GM23338 (cell line): Measurements from ENCODE around the gene AMIGO1. TPM values are rescaled to one million over a fixed set of nuclear protein-coding genes. Genes with fewer than 3 reads are reported as not detected.

Experiments
- ATAC-seq: fragments of 200-7000 bp; cut with Tn5 transposase; 3 replicates; pipeline ENCODE4 v1.9.1; 2020
- DNase-seq: peaks from one replicate; pipeline ENCODE4 v3.0.0-alpha.2; 2015; ENCODE audit warnings: low spot score
- H2AFZ ChIP-seq: fragments of 200-600 bp; sonication (generic); 2 replicates; pipeline ENCODE4 v1.8.0; 2016; ENCODE audit warnings: antibody characterized with exemption, mild to moderate bottlenecking, moderate library complexity
- H3F3A ChIP-seq: fragments of 200-600 bp; sonication (generic); replicated peaks from 2 replicates; pipeline ENCODE4 v1.8.0; 2017; ENCODE audit warnings: antibody characterized with exemption, mixed run types, low read depth
- H3K27ac ChIP-seq: fragments of 200-600 bp; sonication (generic); 2 replicates; pipeline ENCODE4 v1.6.1; 2016; ENCODE audit warnings: low read depth
- H3K27me3 ChIP-seq: fragments of 200-600 bp; sonication (generic); 2 replicates; pipeline ENCODE4 v1.8.0; 2016; ENCODE audit warnings: mild to moderate bottlenecking, mixed run types, moderate library complexity; ENCODE audit not compliant: insufficient read depth
- H3K36me3 ChIP-seq: fragments of 200-600 bp; sonication (generic); 2 replicates; pipeline ENCODE4 v1.8.0; 2016; ENCODE audit warnings: mild to moderate bottlenecking; ENCODE audit not compliant: insufficient read depth
- H3K4me1 ChIP-seq: fragments of 200-600 bp; sonication (generic); 2 replicates; pipeline ENCODE4 v1.8.0; 2016; ENCODE audit warnings: mild to moderate bottlenecking, moderate library complexity; ENCODE audit not compliant: insufficient read depth
- H3K4me2 ChIP-seq: fragments of 200-600 bp; sonication (generic); 2 replicates; pipeline ENCODE4 v1.7.1; 2017; ENCODE audit warnings: mixed run types
- H3K4me3 ChIP-seq: fragments of 200-600 bp; sonication (generic); 2 replicates; pipeline ENCODE4 v1.6.1; 2016; ENCODE audit warnings: mixed run types
- H3K79me2 ChIP-seq: fragments of 200-600 bp; sonication (generic); replicated peaks from 2 replicates; pipeline ENCODE4 v1.8.0; 2017; ENCODE audit warnings: mild to moderate bottlenecking; ENCODE audit not compliant: insufficient read depth
- H3K9me2 ChIP-seq: fragments of 200-600 bp; sonication (generic); 2 replicates; pipeline ENCODE4 v1.8.0; 2017; ENCODE audit not compliant: insufficient read depth
- H4K20me1 ChIP-seq: fragments of 200-600 bp; sonication (generic); replicated peaks from 2 replicates; pipeline ENCODE4 v1.8.0; 2017; ENCODE audit warnings: mild to moderate bottlenecking; ENCODE audit not compliant: insufficient read depth
- H3K27ac Mint-ChIP-seq: 2 replicates; pipeline ENCODE4 v1.8.0; 2020; ENCODE audit warnings: inconsistent platforms, mild to moderate bottlenecking, moderate library complexity, mixed read lengths
- H3K27me3 Mint-ChIP-seq: 3 replicates; pipeline ENCODE4 v1.8.0; 2022; ENCODE audit warnings: low read depth, mild to moderate bottlenecking, moderate library complexity, mixed read lengths, inconsistent platforms; ENCODE audit not compliant: insufficient read depth, poor library complexity
- H3K36me3 Mint-ChIP-seq: 3 replicates; pipeline ENCODE4 v1.8.0; 2021; ENCODE audit warnings: low read depth, mild to moderate bottlenecking, inconsistent platforms, moderate library complexity, mixed read lengths
- H3K4me1 Mint-ChIP-seq: 3 replicates; pipeline ENCODE4 v1.8.0; 2020; ENCODE audit warnings: mild to moderate bottlenecking, inconsistent platforms, mixed read lengths
- H3K4me3 Mint-ChIP-seq: 3 replicates; pipeline ENCODE4 v1.8.0; 2021; ENCODE audit warnings: moderate library complexity, mild to moderate bottlenecking, inconsistent platforms, mixed read lengths
- H3K9me3 Mint-ChIP-seq: 3 replicates; pipeline ENCODE4 v1.8.0; 2020; ENCODE audit warnings: moderate library complexity, mild to moderate bottlenecking, inconsistent platforms, mixed read lengths
- CREB1 ChIP-seq: fragments of 250-450 bp; sonication (Bioruptor Pico); IDR thresholded peaks from 2 replicates; pipeline ENCODE4 v1.5.0; 2020; ENCODE audit warnings: low read depth, mild to moderate bottlenecking, moderate library complexity
- EZH2 ChIP-seq: fragments of 200-600 bp; sonication (generic); IDR thresholded peaks from one replicate; pipeline ENCODE4 v1.8.0; 2017; ENCODE audit warnings: antibody characterized with exemption, mild to moderate bottlenecking, low read depth; ENCODE audit not compliant: unreplicated experiment
- EZH2phosphoT487 ChIP-seq: fragments of 200-600 bp; sonication (generic); IDR thresholded peaks from one replicate; pipeline ENCODE4 v1.8.1; 2018; ENCODE audit warnings: antibody characterized with exemption; ENCODE audit not compliant: unreplicated experiment
- JUNB ChIP-seq: IDR thresholded peaks from one replicate; pipeline ENCODE4 v1.6.1; 2016; ENCODE audit warnings: antibody characterized with exemption; ENCODE audit not compliant: unreplicated experiment
- NANOG ChIP-seq: IDR thresholded peaks from 2 replicates; pipeline ENCODE4 v1.6.1; 2016; ENCODE audit warnings: antibody characterized with exemption, borderline replicate concordance
- POLR2AphosphoS5 ChIP-seq: IDR thresholded peaks from 2 replicates; pipeline ENCODE4 v1.6.1; 2016; ENCODE audit warnings: antibody characterized with exemption, low read depth
- REST ChIP-seq: IDR thresholded peaks from one replicate; pipeline ENCODE4 v1.6.1; 2018; ENCODE audit warnings: antibody characterized with exemption; ENCODE audit not compliant: unreplicated experiment
- STAT1 ChIP-seq: IDR thresholded peaks from one replicate; pipeline ENCODE4 v1.6.1; 2016; ENCODE audit warnings: antibody characterized with exemption; ENCODE audit not compliant: unreplicated experiment
- ZNF114 ChIP-seq: fragments of 250-450 bp; sonication (Bioruptor Pico); IDR thresholded peaks from 2 replicates; pipeline ENCODE4 v1.5.0; 2020; ENCODE audit warnings: mild to moderate bottlenecking, moderate library complexity
- ZNF331 ChIP-seq: fragments of 250-450 bp; sonication (Bioruptor Pico); IDR thresholded peaks from 2 replicates; pipeline ENCODE4 v1.5.0; 2020; ENCODE audit warnings: low read depth, mild to moderate bottlenecking, moderate library complexity
- ZNF462 ChIP-seq: fragments of 250-450 bp; sonication (Bioruptor Pico); IDR thresholded peaks from 2 replicates; pipeline ENCODE4 v1.5.0; 2020; ENCODE audit warnings: mild to moderate bottlenecking, moderate library complexity
- polyA plus RNA-seq: library from polyadenylated mRNA; unstranded; fragments of >200 nt; fragmentation: Nextera tagmentation; extraction: Ambion mirVana; gene quantifications from 2 replicates; pipeline ENCODE4 v1.2.1, GENCODE V29; 2016
- total RNA-seq: library from RNA; depleted of rRNA; stranded (reverse); fragments of >200 nt; shearing (Covaris generic); gene quantifications from 2 replicates; pipeline ENCODE4 v1.2.3, GENCODE V29; 2014
- TF ChIP-seq, protein P1 (sequence below): IDR thresholded peaks from 2 replicates; pipeline ENCODE4 v1.6.1; 2016; ENCODE audit warnings: antibody characterized with exemption
- TF ChIP-seq, protein P2 (sequence below), 2 experiments: fragments of 200-600 bp in 1 of 2; sonication (generic) in 1 of 2; conservative IDR thresholded peaks; 2 replicates each; pipeline versions ENCODE4 v1.5.1 to v1.6.1; 2016 to 2017; ENCODE audit warnings: antibody characterized with exemption in 2 of 2, low read depth in 2 of 2, mild to moderate bottlenecking in 2 of 2, moderate library complexity in 1 of 2

Gene AMIGO1
- total and polyA plus RNA-seq, 2 experiments from 2014 or later = 0.53 to 3.8 TPM

DNA sequence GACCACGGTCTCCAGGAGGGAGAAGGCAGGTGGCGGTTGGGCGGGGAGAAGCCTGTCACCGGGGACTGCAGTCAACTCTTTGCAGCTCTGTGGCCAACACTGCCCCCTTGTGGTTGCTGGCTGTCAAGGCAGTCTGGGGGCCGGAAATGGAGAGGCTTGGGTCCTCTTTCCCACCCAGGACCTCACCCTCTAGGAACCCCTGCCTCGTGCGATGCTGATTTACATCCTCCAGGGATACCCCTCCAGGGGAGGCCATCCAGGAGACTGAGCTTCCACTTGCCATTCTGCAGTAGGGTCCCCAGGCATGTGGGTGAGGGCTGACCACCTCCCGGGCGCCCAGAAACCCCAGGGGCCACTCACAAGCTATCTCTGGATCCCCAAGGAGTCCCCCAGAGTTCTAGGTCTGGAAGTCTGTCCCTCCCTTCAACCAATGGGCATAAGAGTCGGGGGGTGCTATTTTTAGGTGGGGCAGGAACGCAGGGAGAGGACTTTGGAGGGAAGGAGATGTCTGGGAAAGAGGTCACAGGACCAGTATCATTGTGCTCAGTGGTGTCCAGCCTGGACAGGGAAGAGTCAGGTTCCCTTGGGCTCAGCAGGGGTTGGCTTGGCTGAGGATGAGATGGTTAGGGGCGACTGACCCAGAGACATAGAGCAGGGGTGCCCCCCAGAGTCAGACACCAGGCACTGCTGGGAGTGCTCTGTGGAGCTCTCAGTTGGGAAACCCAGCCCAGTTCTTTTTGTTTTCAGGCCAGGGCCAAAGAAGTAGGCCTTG lies 23.0 kb upstream of the AMIGO1 start:
- H3K4me3 ChIP-seq = peak overlapping the region; percentile 43; the same call in 1 of the 2 replicates
- peak; percentile 93 for DNase-seq
- H3K36me3 ChIP-seq = no peaks in the 10 kb centered on the region
- ATAC-seq = peak; percentile 90
- H3K4me1 ChIP-seq = peaks cover 4% of the 10 kb centered on the region; the same call in 1 of the 2 replicates
- peak overlapping the region; percentile 83 for H3K27ac Mint-ChIP-seq
- H3K9me2 ChIP-seq = no peaks in the 10 kb centered on the region
- no peaks in the 10 kb centered on the region for H4K20me1 ChIP-seq
- H3K4me1 Mint-ChIP-seq = peaks cover 12% of the 10 kb centered on the region; the same call in 2 of the 3 replicates
- no peaks in the 10 kb centered on the region for H3K36me3 Mint-ChIP-seq
- H3K27me3 Mint-ChIP-seq = peaks cover 13% of the 10 kb centered on the region
- no peaks in the 10 kb centered on the region for H3K79me2 ChIP-seq
- TF ChIP-seq JUNB (no peak), EZH2 (no peak), ZNF331 (CRISPR knock-in tag) (no peak), ZNF114 (CRISPR knock-in tag) (no peak), STAT1 (no peak), ZNF462 (peak; percentile 52; the same call in 1 of the 2 replicates), REST (no peak), NANOG (no peak), POLR2AphosphoS5 (0 out of 2 replicates have a peak, but pooled peaks have one; percentile 20), CREB1 (CRISPR knock-in tag) (no peak), EZH2phosphoT487 (no peak)
- TF ChIP-seq, protein P1, sequence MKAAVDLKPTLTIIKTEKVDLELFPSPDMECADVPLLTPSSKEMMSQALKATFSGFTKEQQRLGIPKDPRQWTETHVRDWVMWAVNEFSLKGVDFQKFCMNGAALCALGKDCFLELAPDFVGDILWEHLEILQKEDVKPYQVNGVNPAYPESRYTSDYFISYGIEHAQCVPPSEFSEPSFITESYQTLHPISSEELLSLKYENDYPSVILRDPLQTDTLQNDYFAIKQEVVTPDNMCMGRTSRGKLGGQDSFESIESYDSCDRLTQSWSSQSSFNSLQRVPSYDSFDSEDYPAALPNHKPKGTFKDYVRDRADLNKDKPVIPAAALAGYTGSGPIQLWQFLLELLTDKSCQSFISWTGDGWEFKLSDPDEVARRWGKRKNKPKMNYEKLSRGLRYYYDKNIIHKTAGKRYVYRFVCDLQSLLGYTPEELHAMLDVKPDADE = 0 out of 2 replicates have a peak, but pooled peaks have one; percentile 32
- TF ChIP-seq, protein P2, sequence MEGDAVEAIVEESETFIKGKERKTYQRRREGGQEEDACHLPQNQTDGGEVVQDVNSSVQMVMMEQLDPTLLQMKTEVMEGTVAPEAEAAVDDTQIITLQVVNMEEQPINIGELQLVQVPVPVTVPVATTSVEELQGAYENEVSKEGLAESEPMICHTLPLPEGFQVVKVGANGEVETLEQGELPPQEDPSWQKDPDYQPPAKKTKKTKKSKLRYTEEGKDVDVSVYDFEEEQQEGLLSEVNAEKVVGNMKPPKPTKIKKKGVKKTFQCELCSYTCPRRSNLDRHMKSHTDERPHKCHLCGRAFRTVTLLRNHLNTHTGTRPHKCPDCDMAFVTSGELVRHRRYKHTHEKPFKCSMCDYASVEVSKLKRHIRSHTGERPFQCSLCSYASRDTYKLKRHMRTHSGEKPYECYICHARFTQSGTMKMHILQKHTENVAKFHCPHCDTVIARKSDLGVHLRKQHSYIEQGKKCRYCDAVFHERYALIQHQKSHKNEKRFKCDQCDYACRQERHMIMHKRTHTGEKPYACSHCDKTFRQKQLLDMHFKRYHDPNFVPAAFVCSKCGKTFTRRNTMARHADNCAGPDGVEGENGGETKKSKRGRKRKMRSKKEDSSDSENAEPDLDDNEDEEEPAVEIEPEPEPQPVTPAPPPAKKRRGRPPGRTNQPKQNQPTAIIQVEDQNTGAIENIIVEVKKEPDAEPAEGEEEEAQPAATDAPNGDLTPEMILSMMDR (conservative IDR thresholded peaks at IDR 0.05; ENCODE audit: low read depth in 2 of 2) = peak; percentile 75 to 97
- H2AFZ ChIP-seq = peak overlapping the region; percentile 99
- H3K9me3 Mint-ChIP-seq = no peaks in the 10 kb centered on the region; the same call in 2 of the 3 replicates
- no peak overlapping the region for H3K27ac ChIP-seq
- no peak overlapping the region; the same call in 2 of the 3 replicates for H3K4me3 Mint-ChIP-seq
- peak overlapping the region; percentile 78 for H3K4me2 ChIP-seq
- H3K27me3 ChIP-seq = no peaks in the 10 kb centered on the region
- H3F3A ChIP-seq = no peaks in the 10 kb centered on the region
